ENCODE results near the gene SLC39A2.
A peak's percentile ranks its signal among the peaks of the same experiment; 100 is the strongest.
"Not testable (repeated sequence)": the region's sequence is repeated elsewhere in the genome, so short reads cannot be mapped to it uniquely, and the experiment has no call there.

SLC39A2 gene

DNA sequence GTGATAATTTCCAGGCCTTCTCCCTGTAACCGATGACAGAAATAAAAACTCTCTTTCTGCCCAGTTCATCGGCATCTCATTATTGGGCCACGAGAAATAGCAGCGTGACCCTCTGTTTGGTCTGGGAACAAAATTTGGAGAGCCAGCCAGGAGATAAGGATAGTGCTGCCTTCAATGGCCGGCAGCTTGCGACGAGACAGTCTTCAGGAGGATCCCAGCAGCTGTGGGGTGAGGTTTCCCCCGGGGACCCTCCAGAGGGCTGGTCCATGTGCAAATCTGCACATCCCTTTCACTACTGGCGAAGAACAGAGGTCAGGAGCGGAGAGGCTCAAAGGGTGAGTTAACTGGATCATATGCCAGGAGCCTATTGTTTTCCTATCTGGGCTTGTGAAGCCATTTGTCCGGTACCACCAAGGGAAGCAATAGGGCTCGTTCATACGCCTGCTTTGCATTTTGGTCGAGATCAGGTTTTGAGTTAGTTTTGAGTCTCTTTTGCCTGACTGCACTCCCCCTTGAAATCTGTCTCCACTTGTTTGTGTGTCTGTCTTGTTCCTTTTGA lies 4.8 kb downstream of the SLC39A2 start:
- DNase-seq (ENCODE audit: extremely low spot score): no peak
- CTCF ChIA-PET: interaction anchor here (1.0 to 7.4 kb wide), 7 partner anchors 8 to 97 kb away, joined by 3 to 65 read pairs (median 12); partner anchors contain the start of gene TMEM253
- POLR2A ChIA-PET: no interaction called here
- TF ChIP-seq, protein P1, sequence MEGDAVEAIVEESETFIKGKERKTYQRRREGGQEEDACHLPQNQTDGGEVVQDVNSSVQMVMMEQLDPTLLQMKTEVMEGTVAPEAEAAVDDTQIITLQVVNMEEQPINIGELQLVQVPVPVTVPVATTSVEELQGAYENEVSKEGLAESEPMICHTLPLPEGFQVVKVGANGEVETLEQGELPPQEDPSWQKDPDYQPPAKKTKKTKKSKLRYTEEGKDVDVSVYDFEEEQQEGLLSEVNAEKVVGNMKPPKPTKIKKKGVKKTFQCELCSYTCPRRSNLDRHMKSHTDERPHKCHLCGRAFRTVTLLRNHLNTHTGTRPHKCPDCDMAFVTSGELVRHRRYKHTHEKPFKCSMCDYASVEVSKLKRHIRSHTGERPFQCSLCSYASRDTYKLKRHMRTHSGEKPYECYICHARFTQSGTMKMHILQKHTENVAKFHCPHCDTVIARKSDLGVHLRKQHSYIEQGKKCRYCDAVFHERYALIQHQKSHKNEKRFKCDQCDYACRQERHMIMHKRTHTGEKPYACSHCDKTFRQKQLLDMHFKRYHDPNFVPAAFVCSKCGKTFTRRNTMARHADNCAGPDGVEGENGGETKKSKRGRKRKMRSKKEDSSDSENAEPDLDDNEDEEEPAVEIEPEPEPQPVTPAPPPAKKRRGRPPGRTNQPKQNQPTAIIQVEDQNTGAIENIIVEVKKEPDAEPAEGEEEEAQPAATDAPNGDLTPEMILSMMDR (IDR thresholded peaks at IDR 0.05; ENCODE audit: control extremely low read depth, extremely low read depth, low read depth, missing control alignments): no peak

- POLR2A ChIA-PET; DNase-seq (ENCODE audit: extremely low spot score): not testable (repeated sequence)
- CTCF ChIA-PET: interaction anchor here (1.1 to 13.5 kb wide), 3 partner anchors 12 to 96 kb away, joined by 4 to 218 read pairs (median 208); partner anchors contain the start of gene TMEM253
Measured at GRCh38 chr14:21009721-21010120, 10.6 kb downstream of the SLC39A2 start.

- POLR2A ChIA-PET: no interaction called here
- TF ChIP-seq, protein P1 (IDR thresholded peaks at IDR 0.05; ENCODE audit: control extremely low read depth, extremely low read depth, low read depth, missing control alignments): no peak
- CTCF ChIA-PET: interaction anchor here (1.1 to 13.5 kb wide), 10 partner anchors 13 to 94 kb away, joined by 3 to 218 read pairs (median 3); partner anchors contain the start of genes RNASE7 and TMEM253
- DNase-seq (ENCODE audit: extremely low spot score): no peak
Measured at GRCh38 chr14:21011136-21011535, 12.0 kb downstream of the SLC39A2 start.

- POLR2A ChIA-PET: interaction anchor here (1.1 kb wide), 1 partner anchor 90 kb away, joined by 3 read pairs; no protein-coding TSS in a partner anchor
- peak; percentile 69 for DNase-seq (ENCODE audit: extremely low spot score)
- CTCF ChIA-PET: interaction anchor here (0.7 to 13.5 kb wide), 57 partner anchors 9 to 594 kb away, joined by 3 to 218 read pairs (median 5); partner anchors contain the start of genes ARHGEF40, OR5AU1, RNASE13 and RNASE7
- TF ChIP-seq, protein P1 (IDR thresholded peaks at IDR 0.05; ENCODE audit: control extremely low read depth, extremely low read depth, low read depth, missing control alignments): peak; percentile 64
Measured at GRCh38 chr14:21014761-21015190, 15.7 kb downstream of the SLC39A2 start.

DNA sequence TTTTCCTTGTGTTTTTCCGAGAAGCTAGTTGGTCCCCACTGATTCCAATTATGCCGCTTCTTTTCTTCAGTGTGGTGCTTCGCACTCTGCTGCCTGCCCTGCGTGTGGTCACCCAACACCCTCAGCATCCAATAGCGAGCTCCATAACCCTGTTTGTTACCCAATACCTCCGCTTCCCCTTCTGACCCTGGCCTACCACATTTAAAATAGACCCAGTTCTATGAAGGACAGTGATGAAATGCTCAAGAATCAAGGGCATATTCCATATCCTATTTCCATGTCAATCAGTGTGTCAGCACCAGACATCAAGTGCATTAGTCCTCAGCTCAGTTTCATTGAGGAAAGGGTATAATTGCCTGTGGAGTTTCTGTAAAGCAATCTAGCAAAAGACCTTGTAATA lies 16.2 kb downstream of the SLC39A2 start:
- ChIA-PET CTCF (interaction anchor here (0.8 to 13.5 kb wide), 52 partner anchors 8 to 357 kb away, joined by 3 to 218 read pairs (median 6); partner anchors contain the start of genes ARHGEF40, OR5AU1, RNASE13 and RNASE7), POLR2A (interaction anchor here (1.1 kb wide), 1 partner anchor 89 kb away, joined by 3 read pairs; no protein-coding TSS in a partner anchor)
- no peak for DNase-seq (ENCODE audit: extremely low spot score)
- TF ChIP-seq, protein P1 (IDR thresholded peaks at IDR 0.05; ENCODE audit: control extremely low read depth, extremely low read depth, low read depth, missing control alignments): no peak

DNA sequence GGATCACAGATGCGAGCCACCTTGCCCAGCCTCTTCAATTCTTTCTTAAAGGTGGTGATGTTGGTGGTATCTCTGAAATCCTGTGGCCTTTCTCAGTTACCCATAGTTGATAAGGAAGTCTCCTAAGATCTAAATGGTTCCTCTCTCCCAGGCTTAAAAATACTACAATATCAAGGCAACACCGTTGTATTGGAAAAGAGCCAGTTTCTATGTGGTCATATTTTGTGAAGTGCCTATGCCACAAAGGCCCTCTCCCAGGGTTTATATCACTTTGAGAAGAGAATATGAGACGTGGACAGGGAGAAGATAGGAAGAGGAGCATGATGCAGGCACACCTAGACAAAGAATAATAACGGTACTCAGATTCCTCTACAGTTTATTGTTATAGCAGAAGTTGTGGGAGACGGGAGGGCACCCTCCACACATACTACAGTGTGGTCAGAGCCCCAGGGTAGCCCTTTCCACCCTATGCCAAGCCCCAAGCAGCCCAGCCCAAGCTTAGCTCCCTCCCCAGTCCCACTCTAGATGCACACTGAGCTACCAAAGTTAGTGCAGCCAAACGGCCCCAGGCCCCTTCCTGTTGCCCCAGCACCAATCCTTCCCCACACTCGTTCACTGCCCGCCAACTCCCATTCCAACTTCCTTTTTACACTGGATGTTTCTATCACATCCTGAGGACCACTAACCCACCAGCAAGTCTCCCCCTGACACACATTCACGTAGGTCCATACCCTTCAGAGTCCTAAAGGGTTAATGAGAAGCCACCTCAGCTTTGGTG lies 17.5 kb downstream of the SLC39A2 start:
- ChIA-PET CTCF (interaction anchor here (0.8 to 13.5 kb wide), 15 partner anchors 12 to 119 kb away, joined by 3 to 218 read pairs (median 28); partner anchors contain the start of genes RNASE13, RNASE7, SLC39A2 and TMEM253), POLR2A (no interaction called here)
- TF ChIP-seq, protein P1 (IDR thresholded peaks at IDR 0.05; ENCODE audit: control extremely low read depth, extremely low read depth, low read depth, missing control alignments): no peak
- no peak for DNase-seq (ENCODE audit: extremely low spot score)

All from GM10248 (cell line).